Endothelial cell of umbilical vein (primary cell): Measurements from ENCODE around the gene HMGB3. TPM values are rescaled to one million over a fixed set of nuclear protein-coding genes. Genes with fewer than 3 reads are reported as not detected.

Experiments used
- BruUV-seq: library from RNA; stranded (reverse); fragments of 400-500 nt; replicated peaks from 2 replicates; lab custom pipeline; 2021; lab: Mats Ljungman, UMichigan
- CTCF ChIA-PET: fragments of 300-600, 350-600 bp; sonication (Branson Sonifier 250); formaldehyde crosslinking; loops from one replicate; lab custom pipeline; 2021; ENCODE audit warnings: antibody characterized with exemption, inconsistent platforms; lab: Charles Lee
- POLR2A ChIA-PET: fragments of 300-600, 350-600 bp; sonication (Branson Sonifier 250); formaldehyde crosslinking; loops from one replicate; lab custom pipeline; 2021; ENCODE audit warnings: antibody characterized with exemption, inconsistent platforms; lab: Charles Lee
- DNase-seq: peaks from one replicate; pipeline ENCODE4 v3.0.0-alpha.2; 2011; ENCODE audit warnings: low read depth, low spot score
- FAIRE-seq: peaks from 2 replicates; lab custom pipeline; 2011; peaks lifted over from hg19 to GRCh38; lab: Jason Lieb, UNC
- H2AFZ ChIP-seq: 2 replicates; pipeline ENCODE4 v1.6.0; 2012; ENCODE audit warnings: low read depth, low read length, control low read depth, inconsistent platforms
- H3K27ac ChIP-seq: 2 replicates; pipeline ENCODE4 v1.5.1; 2011; ENCODE audit warnings: low read depth, mild to moderate bottlenecking, control low read depth, low read length, moderate library complexity; ENCODE audit not compliant: insufficient read depth
- H3K27me3 ChIP-seq, 2 experiments: 2 replicates each; pipeline versions ENCODE4 v1.6.0 to v1.6.1; 2011; ENCODE audit warnings: low read length in 2 of 2, mixed read lengths in 1 of 2; ENCODE audit not compliant: control insufficient read depth in 2 of 2, insufficient read depth in 2 of 2
- H3K36me3 ChIP-seq, 2 experiments: 2 replicates in 1 of 2; 3 replicates in 1 of 2; pipeline ENCODE4 v1.5.1; 2011; ENCODE audit warnings: low read length in 2 of 2, mild to moderate bottlenecking in 1 of 2, moderate library complexity in 1 of 2; ENCODE audit not compliant: control insufficient read depth in 2 of 2, insufficient read depth in 2 of 2; ENCODE audit errors: extremely low read depth in 1 of 2
- H3K4me1 ChIP-seq: 3 replicates; pipeline ENCODE4 v1.5.1; 2011; ENCODE audit warnings: mild to moderate bottlenecking, low read length; ENCODE audit not compliant: control insufficient read depth, insufficient read depth; ENCODE audit errors: extremely low read depth
- H3K4me2 ChIP-seq: 2 replicates; pipeline ENCODE4 v1.6.1; 2011; ENCODE audit warnings: low read length, control low read depth, mixed read lengths; ENCODE audit not compliant: insufficient read depth
- H3K4me3 ChIP-seq, 3 experiments: fragments of 200-600 bp in 1 of 3; sonication (generic), shearing (Covaris generic) in 1 of 3; replicated peaks in 1 of 3; 2 replicates each; pipeline ENCODE4 v1.5.1; 2011 to 2016; ENCODE audit warnings: control low read depth in 3 of 3, low read length in 3 of 3, mild to moderate bottlenecking in 2 of 3, inconsistent platforms in 1 of 3, low read depth in 1 of 3, moderate library complexity in 1 of 3; ENCODE audit not compliant: insufficient read depth in 1 of 3
- H3K79me2 ChIP-seq: 2 replicates; pipeline ENCODE4 v1.6.0; 2012; ENCODE audit warnings: low read length, inconsistent platforms; ENCODE audit not compliant: control insufficient read depth, insufficient read depth
- H3K9ac ChIP-seq: replicated peaks from 2 replicates; pipeline ENCODE3; 2011; ENCODE audit warnings: low read length, control low read depth; ENCODE audit not compliant: insufficient read depth; ENCODE audit errors: extremely low read depth
- H3K9me1 ChIP-seq: replicated peaks from 3 replicates; pipeline ENCODE4 v1.6.0; 2011; ENCODE audit warnings: mild to moderate bottlenecking, low read length; ENCODE audit not compliant: control insufficient read depth, insufficient read depth; ENCODE audit errors: extremely low read depth
- H3K9me3 ChIP-seq: replicated peaks from 2 replicates; pipeline ENCODE4 v1.5.1; 2012; ENCODE audit warnings: low read length, inconsistent platforms; ENCODE audit not compliant: control insufficient read depth, insufficient read depth
- H4K20me1 ChIP-seq: replicated peaks from 2 replicates; pipeline ENCODE3; 2011; ENCODE audit warnings: mild to moderate bottlenecking, low read length; ENCODE audit not compliant: control insufficient read depth, insufficient read depth; ENCODE audit errors: extremely low read depth
- CTCF ChIP-seq, 2 donors: IDR thresholded peaks; 1 replicate in 1 of 2; 2 replicates in 1 of 2; pipeline ENCODE4 v1.5.1; 2011; ENCODE audit warnings: low read length in 2 of 2, mild to moderate bottlenecking in 2 of 2, moderate library complexity in 2 of 2, control low read depth in 1 of 2, inconsistent platforms in 1 of 2, low read depth in 1 of 2; ENCODE audit not compliant: insufficient read depth in 1 of 2; ENCODE audit errors: extremely low read depth in 1 of 2
- EZH2 ChIP-seq: IDR thresholded peaks from 2 replicates; pipeline ENCODE4 v1.6.1; 2012; ENCODE audit warnings: borderline replicate concordance, low read depth, mild to moderate bottlenecking, moderate library complexity, low read length, inconsistent platforms; ENCODE audit not compliant: severe bottlenecking
- FOS ChIP-seq: IDR thresholded peaks from 2 replicates; pipeline ENCODE4 v1.6.1; 2011; ENCODE audit warnings: mild to moderate bottlenecking, low read length, moderate library complexity, borderline replicate concordance; ENCODE audit not compliant: insufficient read depth
- GATA2 ChIP-seq: IDR thresholded peaks from 2 replicates; pipeline ENCODE4 v1.7.0; 2011; ENCODE audit warnings: low read depth, mild to moderate bottlenecking, moderate library complexity, mixed read lengths, low read length; ENCODE audit not compliant: insufficient read length, insufficient read depth
- JUN ChIP-seq: IDR thresholded peaks from 2 replicates; pipeline ENCODE4 v1.6.1; 2011; ENCODE audit warnings: borderline replicate concordance, low read depth; ENCODE audit not compliant: insufficient read length, insufficient read depth
- MAX ChIP-seq: IDR thresholded peaks from 2 replicates; pipeline ENCODE4 v1.6.1; 2011; ENCODE audit not compliant: insufficient read depth, insufficient read length
- MYC ChIP-seq: IDR thresholded peaks from one replicate; pipeline ENCODE4 v1.6.1; 2011; ENCODE audit warnings: mild to moderate bottlenecking, low read depth, low read length
- POLR2A ChIP-seq: IDR thresholded peaks from 2 replicates; pipeline ENCODE4 v1.6.1; 2012; ENCODE audit warnings: low read depth, mild to moderate bottlenecking, control low read depth, low read length
- POLR2AphosphoS5 ChIP-seq: IDR thresholded peaks from 2 replicates; pipeline ENCODE4 v1.6.1; 2012; ENCODE audit warnings: low read depth, mild to moderate bottlenecking, control low read depth, low read length, moderate library complexity; ENCODE audit not compliant: insufficient read depth
- dilution Hi-C: fragments of 300-500 bp; cut with MboI; formaldehyde crosslinking; loops from one replicate; pipeline ENCODE4 v1.15.0; 2019; ENCODE audit warnings: low sequenced_read_pairs; ENCODE audit not compliant: extremely low pct_ligation_motif_present
- intact Hi-C: fragments of 100-400 bp; cut with micrococcal nuclease; formaldehyde crosslinking; loops from one replicate; pipeline ENCODE4 v1.10.0; 2022
- polyA plus RNA-seq, 4 experiments: library from polyadenylated mRNA; depleted of rRNA in 3 of 4; stranded (reverse) in 3 of 4; unstranded in 1 of 4; fragments of >200 nt; gene quantifications; 2 replicates each; pipeline versions ENCODE4 v1.2.1 to v1.2.3, GENCODE V29; 2011 to 2012; ENCODE audit warnings: missing spikeins in 1 of 4
- total RNA-seq: library from RNA; stranded (reverse); gene quantifications from 2 replicates; pipeline ENCODE4 v1.2.3, GENCODE V29; 2021

Gene HMGB3
- total and polyA plus RNA-seq, 2 donors (not counting 3 experiments of a cell fraction or from before 2014, with no cell fraction given): 13.7 to 124 TPM

GRCh38 chrX:150980186-150980585, 2.9 kb upstream of the HMGB3 start:
- FAIRE-seq: no peak
- dilution Hi-C loops (no loop called here), intact Hi-C loops (loop anchor here (5.0 kb wide), 1 partner anchor 102 kb away; no protein-coding TSS in a partner anchor)
- Histone ChIP-seq H3K9ac (no peak overlapping the region), H3K27me3 (no peaks in the 10 kb centered on the region), H3K4me3 (no peak overlapping the region), H3K4me2 (no peak overlapping the region), H3K79me2 (peaks cover 8% of the 10 kb centered on the region), H3K36me3 (no peaks in the 10 kb centered on the region), H4K20me1 (no peaks in the 10 kb centered on the region), H3K4me1 (peaks cover 6% of the 10 kb centered on the region), H3K9me3 (no peaks in the 10 kb centered on the region), H3K9me1 (no peaks in the 10 kb centered on the region), H3K27ac (no peak overlapping the region), H2AFZ (no peak overlapping the region)
- POLR2A ChIA-PET: no interaction called here
- CTCF ChIA-PET: no interaction called here
- TF ChIP-seq FOS (no peak), JUN (no peak), MYC (no peak)
- no TSS peak for BruUV-seq
- no peak for DNase-seq

- no peak for TF ChIP-seq MYC
- TF ChIP-seq CTCF (IDR thresholded peaks at IDR 0.05; ENCODE audit: extremely low read depth in 1 of 2, insufficient read depth in 1 of 2, low read depth in 1 of 2, low read length in 2 of 2): no peak
- TF ChIP-seq JUN: no peak
- TF ChIP-seq FOS: no peak
- TF ChIP-seq EZH2: no peak
- TF ChIP-seq MAX: no peak
- TF ChIP-seq POLR2AphosphoS5: no peak
- no peak for TF ChIP-seq GATA2
- no peak for TF ChIP-seq POLR2A
- Histone ChIP-seq H4K20me1 (no peaks in the 10 kb centered on the region), H3K9me3 (no peaks in the 10 kb centered on the region), H3K9me1 (no peaks in the 10 kb centered on the region), H3K27ac (no peak overlapping the region), H3K27me3 (no peaks in the 10 kb centered on the region), H3K9ac (no peak overlapping the region), H3K79me2 (peaks cover 13% of the 10 kb centered on the region), H3K4me1 (peaks cover 7% of the 10 kb centered on the region), H3K4me2 (no peak overlapping the region), H3K4me3 (no peak overlapping the region), H3K36me3 (no peaks in the 10 kb centered on the region), H2AFZ (no peak overlapping the region)
- BruUV-seq: no TSS peak
- ChIA-PET POLR2A (no interaction called here), CTCF (no interaction called here)
- dilution Hi-C loops (no loop called here), intact Hi-C loops (loop anchor here (5.0 kb wide), 1 partner anchor 102 kb away; no protein-coding TSS in a partner anchor)
- DNase-seq (no peak), FAIRE-seq (no peak)
Measured at GRCh38 chrX:150980711-150981110, 2.4 kb upstream of the HMGB3 start.
